ENCODE measurements around the gene SNRNP70. TPM values are rescaled to one million over a fixed set of nuclear protein-coding genes. Genes with fewer than 3 reads are reported as not detected.

The SNRNP70 gene
- total RNA-seq, 1 experiment from 2014 or later: 119 TPM

Other genes starting within 250 kb of the SNRNP70 start
- gene HSD17B14, start 249.0 kb upstream of the SNRNP70 start, total RNA-seq (2014; rRNA removed; shearing (Covaris generic)): 0.84 and 3.0 TPM in 2 replicates
- 1.8 and 4.4 TPM in 2 replicates for gene PLEKHA4, start 216.8 kb upstream of the SNRNP70 start, total RNA-seq (2014; rRNA removed; shearing (Covaris generic))
- gene PPP1R15A, start 213.0 kb upstream of the SNRNP70 start, total RNA-seq (2014; rRNA removed; shearing (Covaris generic)): 25.7 and 27.3 TPM in 2 replicates
- gene TULP2, start 186.7 kb upstream of the SNRNP70 start, total RNA-seq (2014; rRNA removed; shearing (Covaris generic)): not detected in 2 replicates
- 203 and 249 TPM in 2 replicates for gene NUCB1, start 185.1 kb upstream of the SNRNP70 start, total RNA-seq (2014; rRNA removed; shearing (Covaris generic))
- gene DHDH, start 151.8 kb upstream of the SNRNP70 start, total RNA-seq (2014; rRNA removed; shearing (Covaris generic)): not detected in 2 replicates
- gene BAX, start 130.6 kb upstream of the SNRNP70 start, total RNA-seq (2014; rRNA removed; shearing (Covaris generic)): 66.6 and 98.1 TPM in 2 replicates
- gene FTL, start 120.1 kb upstream of the SNRNP70 start, total RNA-seq (2014; rRNA removed; shearing (Covaris generic)): 4,698 and 4,789 TPM in 2 replicates
- gene GYS1, start 92.1 kb upstream of the SNRNP70 start, total RNA-seq (2014; rRNA removed; shearing (Covaris generic)): 47.6 and 60.1 TPM in 2 replicates
- 384 and 389 TPM in 2 replicates for gene RUVBL2, start 91.6 kb upstream of the SNRNP70 start, total RNA-seq (2014; rRNA removed; shearing (Covaris generic))
- gene LHB, start 68.4 kb upstream of the SNRNP70 start, total RNA-seq (2014; rRNA removed; shearing (Covaris generic)): 0.68 TPM in 1 of 2 replicates, not detected in the other
- gene CGB3, start 61.1 kb upstream of the SNRNP70 start, total RNA-seq (2014; rRNA removed; shearing (Covaris generic)): not detected in 2 replicates
- gene CGB2, start 53.6 kb upstream of the SNRNP70 start, total RNA-seq (2014; rRNA removed; shearing (Covaris generic)): not detected in 2 replicates
- gene CGB1, start 48.6 kb upstream of the SNRNP70 start, total RNA-seq (2014; rRNA removed; shearing (Covaris generic)): not detected in 2 replicates
- gene CGB5, start 41.6 kb upstream of the SNRNP70 start, total RNA-seq (2014; rRNA removed; shearing (Covaris generic)): not detected in 2 replicates
- not detected in 2 replicates for gene CGB8, start 36.3 kb upstream of the SNRNP70 start, total RNA-seq (2014; rRNA removed; shearing (Covaris generic))
- 0.10 and 0.72 TPM in 2 replicates for gene CGB7, start 27.7 kb upstream of the SNRNP70 start, total RNA-seq (2014; rRNA removed; shearing (Covaris generic))
- not detected in 2 replicates for gene NTF4, start 20.6 kb upstream of the SNRNP70 start, total RNA-seq (2014; rRNA removed; shearing (Covaris generic))
- not detected in 2 replicates for gene KCNA7, start 12.8 kb upstream of the SNRNP70 start, total RNA-seq (2014; rRNA removed; shearing (Covaris generic))
- gene LIN7B, start 28.9 kb downstream of the SNRNP70 start, total RNA-seq (2014; rRNA removed; shearing (Covaris generic)): 6.0 and 14.6 TPM in 2 replicates
- gene C19orf73, start 33.7 kb downstream of the SNRNP70 start, total RNA-seq (2014; rRNA removed; shearing (Covaris generic)): 4.4 and 5.3 TPM in 2 replicates
- gene PPFIA3, start 34.1 kb downstream of the SNRNP70 start, total RNA-seq (2014; rRNA removed; shearing (Covaris generic)): 8.3 and 10.4 TPM in 2 replicates
- gene HRC, start 69.9 kb downstream of the SNRNP70 start, total RNA-seq (2014; rRNA removed; shearing (Covaris generic)): under 0.01 TPM in 1 of 2 replicates, not detected in the other
- 8.3 and 9.7 TPM in 2 replicates for gene TRPM4, start 72.3 kb downstream of the SNRNP70 start, total RNA-seq (2014; rRNA removed; shearing (Covaris generic))
- gene SLC6A16, start 239.7 kb downstream of the SNRNP70 start, total RNA-seq (2014; rRNA removed; shearing (Covaris generic)): 0.10 and 0.12 TPM in 2 replicates
- not detected in 2 replicates for gene CD37, start 250.0 kb downstream of the SNRNP70 start, total RNA-seq (2014; rRNA removed; shearing (Covaris generic))

All from RPMI7951 (cell line).